Effector memory CD4-positive, alpha-beta T cell (primary cell): Measurements from ENCODE around the gene REM2.
"Not testable (repeated sequence)": the region's sequence is repeated elsewhere in the genome, so short reads cannot be mapped to it uniquely, and the experiment has no call there.

Source experiments
- DNase-seq, 3 donors: peaks; one replicate each; pipeline ENCODE4 v3.0.0-alpha.2; 2020
- H3K27ac ChIP-seq: 2 replicates; pipeline ENCODE4 v1.7.0; 2013; ENCODE audit warnings: mild to moderate bottlenecking, low read length, moderate library complexity; ENCODE audit not compliant: insufficient read depth, poor library complexity, severe bottlenecking
- H3K27me3 ChIP-seq: replicated peaks from 2 replicates; pipeline ENCODE4 v1.7.0; 2013; ENCODE audit warnings: mild to moderate bottlenecking, low read length; ENCODE audit not compliant: insufficient read depth, control insufficient read depth, poor library complexity, severe bottlenecking
- H3K36me3 ChIP-seq: 2 replicates; pipeline ENCODE4 v1.7.0; 2013; ENCODE audit warnings: mild to moderate bottlenecking, low read length, moderate library complexity; ENCODE audit not compliant: control insufficient read depth, insufficient read depth
- H3K4me1 ChIP-seq: 2 replicates; pipeline ENCODE4 v1.7.0; 2013; ENCODE audit warnings: low read length, mild to moderate bottlenecking; ENCODE audit not compliant: control insufficient read depth, insufficient read depth, poor library complexity, severe bottlenecking
- H3K4me3 ChIP-seq: 2 replicates; pipeline ENCODE4 v1.7.0; 2013; ENCODE audit warnings: low read length, low read depth, mild to moderate bottlenecking; ENCODE audit not compliant: insufficient read depth, poor library complexity, severe bottlenecking
- H3K9me3 ChIP-seq: 2 replicates; pipeline ENCODE4 v1.7.0; 2013; ENCODE audit warnings: mild to moderate bottlenecking, low read length, moderate library complexity; ENCODE audit not compliant: control insufficient read depth

Gene REM2

DNA sequence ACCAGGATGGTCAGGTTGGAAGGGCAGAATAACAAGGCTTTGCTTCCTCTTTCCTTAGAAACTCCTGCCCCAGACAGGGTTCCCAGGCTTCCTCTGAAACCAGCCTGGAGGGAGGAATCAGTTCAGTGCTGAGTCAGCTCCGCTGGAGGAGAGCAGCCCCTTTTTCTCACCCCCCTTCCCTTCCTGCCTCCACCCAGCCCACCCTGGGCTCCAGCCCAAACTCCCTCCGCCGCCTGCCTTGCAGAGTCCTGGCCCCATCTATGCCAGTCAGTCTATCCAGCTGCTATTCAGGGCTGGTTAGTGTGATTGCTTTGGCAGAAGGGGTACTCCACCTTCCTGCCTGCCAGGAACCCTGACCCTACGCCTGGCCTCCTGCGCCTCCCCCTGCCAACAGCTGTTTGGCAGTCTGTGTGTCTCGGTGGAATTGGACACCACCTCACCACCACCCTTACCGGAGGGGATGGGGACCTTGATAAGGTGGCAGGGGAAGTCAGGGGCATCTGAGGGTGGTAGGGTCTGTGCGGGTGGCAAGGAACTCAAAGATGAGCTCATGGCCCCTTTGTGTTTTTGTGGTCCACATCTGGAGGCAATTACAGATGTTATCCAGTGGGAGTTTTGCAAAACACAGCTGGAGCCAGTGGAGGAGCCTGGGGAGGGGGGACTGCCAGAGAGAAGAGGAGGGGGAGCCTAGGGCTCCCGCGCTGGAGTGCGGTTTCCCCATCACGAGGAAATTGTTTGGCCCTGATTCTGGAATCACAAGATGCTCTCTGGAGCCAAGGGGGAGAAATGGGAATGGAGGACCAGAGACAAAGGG lies 34.5 kb upstream of the REM2 start:
- H3K36me3 ChIP-seq: no peaks in the 10 kb centered on the region
- H3K9me3 ChIP-seq: no peaks in the 10 kb centered on the region
- no peak overlapping the region for H3K4me3 ChIP-seq
- H3K4me1 ChIP-seq: no peaks in the 10 kb centered on the region
- H3K27me3 ChIP-seq: no peaks in the 10 kb centered on the region
- DNase-seq: no peak
- no peak overlapping the region for H3K27ac ChIP-seq

- H3K9me3 ChIP-seq: no peaks in the 10 kb centered on the region
- H3K4me3 ChIP-seq: no peak overlapping the region
- H3K27ac ChIP-seq: no peak overlapping the region
- H3K27me3 ChIP-seq: no peaks in the 10 kb centered on the region
- no peak for DNase-seq
- no peaks in the 10 kb centered on the region for H3K4me1 ChIP-seq
- H3K36me3 ChIP-seq: no peaks in the 10 kb centered on the region
Measured at GRCh38 chr14:22849212-22849819, 33.7 kb upstream of the REM2 start.

DNA sequence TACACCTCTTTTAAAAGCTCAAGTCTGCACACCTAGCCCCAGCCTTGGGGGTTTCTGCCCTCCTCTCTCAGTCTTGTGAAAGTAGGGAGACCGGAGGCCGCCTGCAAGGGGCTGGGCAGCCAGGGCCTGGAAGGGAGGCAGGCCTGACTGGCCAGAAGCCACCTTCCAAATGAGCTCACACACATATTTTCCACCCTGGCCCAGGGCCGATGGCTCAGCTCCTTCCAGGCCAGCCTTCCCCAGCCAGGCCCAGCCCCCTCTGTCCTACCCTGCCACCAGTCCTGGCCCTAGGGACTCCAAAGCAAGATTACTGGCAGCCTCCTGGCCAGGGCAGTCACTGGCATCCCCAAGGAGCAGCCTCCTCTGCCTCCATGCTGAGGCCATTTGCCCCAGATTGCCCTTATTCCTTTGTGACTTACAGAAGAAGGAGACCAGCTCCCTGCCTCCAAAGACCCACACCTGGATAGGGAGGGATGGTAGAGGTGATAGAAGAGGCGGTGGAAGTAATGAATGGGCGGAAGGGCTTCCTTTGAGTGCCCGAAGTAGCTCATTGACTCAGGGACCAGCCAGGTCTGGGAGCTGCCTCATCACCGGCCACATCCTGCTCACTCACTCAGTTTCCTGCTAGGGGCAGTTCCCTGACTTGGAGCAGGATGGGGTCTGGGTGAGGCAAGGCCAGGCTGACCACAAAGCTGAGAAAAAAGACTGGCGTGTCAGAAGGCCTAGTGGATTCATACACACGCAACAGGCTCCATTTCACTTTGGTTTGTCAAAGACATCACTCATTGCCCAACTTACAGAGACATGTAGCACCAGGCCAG lies 31.9 kb upstream of the REM2 start:
- H3K36me3 ChIP-seq: no peaks in the 10 kb centered on the region
- H3K27ac ChIP-seq: no peak overlapping the region
- no peak for DNase-seq
- no peaks in the 10 kb centered on the region for H3K9me3 ChIP-seq
- no peaks in the 10 kb centered on the region for H3K4me1 ChIP-seq
- H3K4me3 ChIP-seq: no peak overlapping the region
- no peaks in the 10 kb centered on the region for H3K27me3 ChIP-seq

GRCh38 chr14:22852178-22852577 lies 30.8 kb upstream of the REM2 start:
- not testable (repeated sequence) for H3K27me3 ChIP-seq, H3K27ac ChIP-seq, H3K4me1 ChIP-seq, DNase-seq, H3K9me3 ChIP-seq, H3K4me3 ChIP-seq, H3K36me3 ChIP-seq

GRCh38 chr14:22852599-22852939 lies 30.5 kb upstream of the REM2 start:
- no peak for DNase-seq
- Histone ChIP-seq H3K4me3 (no peak overlapping the region), H3K36me3 (no peaks in the 10 kb centered on the region), H3K4me1 (no peaks in the 10 kb centered on the region), H3K9me3 (no peaks in the 10 kb centered on the region), H3K27ac (no peak overlapping the region), H3K27me3 (no peaks in the 10 kb centered on the region)

GRCh38 chr14:22852940-22853767 lies 29.9 kb upstream of the REM2 start:
- H3K9me3 ChIP-seq: no peaks in the 10 kb centered on the region
- DNase-seq: peak; percentile 75 to 81 (median 78)
- no peaks in the 10 kb centered on the region for H3K27me3 ChIP-seq
- peak overlapping the region; percentile 66 for H3K4me3 ChIP-seq
- H3K4me1 ChIP-seq: peaks cover 1% of the 10 kb centered on the region
- no peaks in the 10 kb centered on the region for H3K36me3 ChIP-seq
- no peak overlapping the region for H3K27ac ChIP-seq

- not testable (repeated sequence) for H3K27me3 ChIP-seq, DNase-seq, H3K4me3 ChIP-seq, H3K36me3 ChIP-seq, H3K9me3 ChIP-seq, H3K27ac ChIP-seq
- peaks cover 13% of the 10 kb centered on the region for H3K4me1 ChIP-seq
Measured at GRCh38 chr14:22854296-22854695, 28.7 kb upstream of the REM2 start.

DNA sequence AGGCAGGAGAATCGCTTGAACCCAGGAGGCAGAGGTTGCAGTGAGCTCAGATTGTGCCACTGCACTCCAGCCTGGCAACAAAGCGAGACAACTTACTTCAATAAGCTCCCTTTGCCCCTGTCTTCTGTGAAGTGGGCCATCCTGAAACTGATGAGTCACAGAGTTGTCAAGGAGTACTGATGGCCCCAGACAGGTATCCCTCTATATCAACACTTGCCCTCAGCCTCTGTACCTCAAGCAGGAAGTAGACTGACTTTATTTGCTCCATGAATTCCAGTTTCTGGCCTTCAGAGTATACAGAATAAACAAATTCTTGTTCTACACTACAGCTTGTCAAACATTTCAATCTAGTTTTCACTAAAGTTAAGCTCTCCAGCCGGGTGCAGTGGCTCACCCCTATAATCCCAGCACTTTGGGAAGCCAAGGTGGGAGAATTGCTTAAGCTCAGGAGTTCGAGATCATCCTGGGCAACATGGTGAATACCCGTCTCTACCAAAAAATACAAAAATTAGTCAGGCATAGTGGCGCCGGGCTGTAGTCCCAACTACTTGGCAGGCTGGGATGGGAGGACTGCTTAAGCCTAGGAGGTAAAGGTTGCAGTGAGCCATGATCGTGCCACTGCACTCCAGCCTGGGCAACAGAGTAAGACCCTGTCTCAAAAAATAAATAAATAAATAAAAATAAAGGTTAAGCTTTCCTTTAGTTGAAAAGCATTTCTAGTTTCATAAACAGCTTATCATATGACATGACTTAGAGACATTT lies 27.9 kb upstream of the REM2 start:
- Histone ChIP-seq H3K4me1 (peaks cover 13% of the 10 kb centered on the region), H3K36me3 (no peaks in the 10 kb centered on the region)
- no peak for DNase-seq

DNA sequence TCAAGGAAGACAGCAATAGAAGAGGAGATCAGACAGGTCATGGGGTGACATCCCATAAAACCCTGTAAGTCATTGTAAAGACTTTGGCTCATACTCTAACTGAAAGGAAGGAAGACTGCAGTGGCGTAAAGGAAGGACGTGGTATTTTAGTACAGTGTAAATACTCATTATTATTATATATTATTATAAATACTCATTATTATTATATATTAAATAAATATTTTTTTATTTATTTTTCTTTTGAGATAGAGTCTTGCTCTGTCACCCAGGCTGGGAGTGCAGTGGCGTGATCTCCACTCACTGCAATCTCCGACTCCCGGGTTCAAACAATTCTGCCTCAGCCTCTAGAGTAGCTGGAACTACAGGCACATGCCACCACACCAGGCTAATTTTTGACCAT lies 26.6 kb upstream of the REM2 start:
- H3K4me3 ChIP-seq: no peak overlapping the region
- no peak for DNase-seq
- no peaks in the 10 kb centered on the region for H3K9me3 ChIP-seq
- H3K27me3 ChIP-seq: no peaks in the 10 kb centered on the region
- no peaks in the 10 kb centered on the region for H3K36me3 ChIP-seq
- peaks cover 13% of the 10 kb centered on the region for H3K4me1 ChIP-seq
- H3K27ac ChIP-seq: no peak overlapping the region

More for the DNA sequence above, 27.9 kb upstream of the REM2 start:
- H3K4me3 ChIP-seq: no peak overlapping the region
- no peaks in the 10 kb centered on the region for H3K9me3 ChIP-seq
- H3K27me3 ChIP-seq: no peaks in the 10 kb centered on the region
- no peak overlapping the region for H3K27ac ChIP-seq
